Measurements from ENCODE around the gene TMC5. TPM values are rescaled to one million over a fixed set of nuclear protein-coding genes. Genes with fewer than 3 reads are reported as not detected.
"Not testable (repeated sequence)": the region's sequence is repeated elsewhere in the genome, so short reads cannot be mapped to it uniquely, and the experiment has no call there.

TMC5 gene
- total RNA-seq, 6 experiments from 2014 or later: 0.06 TPM; not detected in 5

DNA sequence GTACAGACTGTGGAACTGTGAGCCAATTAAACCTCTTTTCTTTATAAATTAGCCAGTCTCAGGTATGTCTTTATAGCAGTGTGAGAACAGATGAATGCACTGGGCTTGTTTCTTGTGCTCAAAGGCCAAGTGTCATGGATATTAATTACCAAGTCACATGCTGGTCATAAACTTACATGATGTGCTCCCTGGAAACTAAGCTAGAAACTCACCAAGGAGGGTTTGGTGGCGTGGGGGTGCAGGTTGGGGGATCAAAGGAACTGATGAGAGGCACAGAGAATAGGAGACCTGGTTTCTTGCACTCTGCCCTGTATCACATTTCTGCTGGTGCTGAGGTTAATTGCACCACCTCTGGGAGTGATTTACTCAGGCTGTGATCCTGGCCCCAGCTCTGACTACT is 31.2 kb upstream of the TMC5 start:
- no peak overlapping the region for H3K4me3 Mint-ChIP-seq
- no peaks in the 10 kb centered on the region for H3K36me3 Mint-ChIP-seq (ENCODE audit: low read depth)
- no peak for TF ChIP-seq CTCF (IDR thresholded peaks at IDR 0.05)
- H3K27me3 Mint-ChIP-seq (ENCODE audit: insufficient read depth): peaks cover 4% of the 10 kb centered on the region
- 0 out of 2 replicates have a peak, but pooled peaks cover 3% of the 10 kb centered on the region for H3K9me3 Mint-ChIP-seq
- DNase-seq: no peak
- no peaks in the 10 kb centered on the region for H3K4me1 Mint-ChIP-seq (ENCODE audit: low read depth)
- H3K27ac Mint-ChIP-seq: no peak overlapping the region

DNA sequence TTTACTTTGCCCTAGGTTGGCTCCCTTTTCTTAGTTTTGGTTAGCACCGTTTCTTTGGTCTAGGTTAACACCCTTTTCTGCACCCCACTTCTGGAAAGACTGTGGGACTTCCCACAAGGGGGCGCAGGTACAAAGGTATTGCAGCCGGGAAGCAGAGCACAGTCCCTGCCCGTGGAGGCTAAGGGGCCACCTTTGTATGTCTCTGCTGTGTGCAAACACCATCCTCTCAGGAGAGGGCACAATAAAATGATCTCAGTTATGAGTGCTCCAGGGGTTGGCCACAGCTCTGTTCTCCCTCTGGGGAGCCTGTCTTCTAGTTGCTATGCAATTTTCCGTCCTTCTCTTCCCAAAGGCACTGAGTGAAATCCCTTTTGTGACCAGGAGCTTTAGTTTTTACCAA is 28.4 kb upstream of the TMC5 start:
- H3K27me3 Mint-ChIP-seq (ENCODE audit: insufficient read depth): peaks cover 5% of the 10 kb centered on the region
- no peaks in the 10 kb centered on the region for H3K36me3 Mint-ChIP-seq (ENCODE audit: low read depth)
- peak; percentile 80 for TF ChIP-seq CTCF (IDR thresholded peaks at IDR 0.05)
- no peak overlapping the region for H3K4me3 Mint-ChIP-seq
- DNase-seq: peak; percentile 40
- H3K9me3 Mint-ChIP-seq: 0 out of 2 replicates have a peak, but pooled peaks cover 3% of the 10 kb centered on the region
- no peak overlapping the region for H3K27ac Mint-ChIP-seq
- peaks cover 12% of the 10 kb centered on the region for H3K4me1 Mint-ChIP-seq (ENCODE audit: low read depth)

DNA sequence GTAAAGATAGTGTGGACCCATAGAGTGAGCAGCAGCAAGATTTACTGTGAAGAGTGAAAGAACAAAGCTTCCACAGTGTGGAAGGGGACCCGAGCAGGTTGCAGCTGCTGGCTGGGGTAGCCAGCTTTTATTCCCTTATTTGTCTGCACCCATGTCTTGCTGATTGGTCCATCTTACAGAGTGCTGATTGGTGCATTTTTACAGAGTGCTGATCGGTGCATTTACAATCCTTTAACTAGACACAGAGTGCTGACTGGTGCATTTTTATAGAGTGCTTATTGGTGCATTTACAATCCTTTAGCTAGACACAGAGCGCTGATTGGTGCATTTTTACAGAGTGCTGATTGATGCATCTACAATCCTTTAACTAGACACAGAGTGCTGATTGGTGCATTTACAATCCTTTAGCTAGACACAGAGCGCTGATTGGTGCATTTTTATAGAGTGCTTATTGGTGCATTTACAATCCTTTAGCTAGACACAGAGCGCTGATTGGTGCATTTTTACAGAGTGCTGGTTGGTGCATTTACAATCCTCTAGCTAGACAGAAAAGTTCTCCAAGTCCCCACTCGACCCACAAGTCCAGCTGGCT is 26.4 kb upstream of the TMC5 start:
- H3K4me1 Mint-ChIP-seq (ENCODE audit: low read depth): peaks cover 15% of the 10 kb centered on the region
- H3K27me3 Mint-ChIP-seq (ENCODE audit: insufficient read depth); H3K4me3 Mint-ChIP-seq; H3K27ac Mint-ChIP-seq; DNase-seq; H3K36me3 Mint-ChIP-seq (ENCODE audit: low read depth); H3K9me3 Mint-ChIP-seq: not testable (repeated sequence)

DNA sequence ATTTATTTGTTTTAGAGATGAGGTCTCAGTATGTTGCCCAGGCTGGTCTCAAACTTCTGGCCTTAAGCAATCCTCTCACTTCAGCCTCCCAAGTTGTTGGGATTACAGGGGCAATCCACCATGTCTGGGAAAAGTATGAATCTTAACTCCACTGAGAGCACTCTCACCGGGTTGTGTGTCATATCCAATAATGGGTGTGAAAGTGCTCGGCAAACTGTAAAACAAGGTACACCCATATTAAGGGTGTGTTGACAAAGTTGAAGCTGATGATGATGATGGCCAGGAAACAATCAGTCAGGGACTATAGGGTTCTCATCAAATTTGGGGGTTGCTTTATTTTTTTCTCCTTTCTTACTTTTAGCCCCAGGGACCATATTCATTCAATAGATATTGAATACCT is 25.3 kb upstream of the TMC5 start:
- Mint-ChIP-seq H3K27ac (no peak overlapping the region), H3K36me3 (ENCODE audit: low read depth) (no peaks in the 10 kb centered on the region), H3K4me1 (ENCODE audit: low read depth) (peaks cover 15% of the 10 kb centered on the region), H3K4me3 (no peak overlapping the region), H3K27me3 (ENCODE audit: insufficient read depth) (peaks cover 6% of the 10 kb centered on the region), H3K9me3 (0 out of 2 replicates have a peak, but pooled peaks cover 3% of the 10 kb centered on the region)
- DNase-seq: no peak
- TF ChIP-seq CTCF (IDR thresholded peaks at IDR 0.05): no peak

GRCh38 chr16:19393226-19394111 is 24.2 kb upstream of the TMC5 start:
- Mint-ChIP-seq H3K4me1 (ENCODE audit: low read depth) (peaks cover 15% of the 10 kb centered on the region), H3K9me3 (0 out of 2 replicates have a peak, but pooled peaks cover 3% of the 10 kb centered on the region), H3K27me3 (ENCODE audit: insufficient read depth) (peaks cover 6% of the 10 kb centered on the region), H3K4me3 (peak overlapping the region; percentile 22), H3K27ac (no peak overlapping the region), H3K36me3 (ENCODE audit: low read depth) (no peaks in the 10 kb centered on the region)
- DNase-seq: peak; percentile 46
- no peak for TF ChIP-seq CTCF (IDR thresholded peaks at IDR 0.05)

DNA sequence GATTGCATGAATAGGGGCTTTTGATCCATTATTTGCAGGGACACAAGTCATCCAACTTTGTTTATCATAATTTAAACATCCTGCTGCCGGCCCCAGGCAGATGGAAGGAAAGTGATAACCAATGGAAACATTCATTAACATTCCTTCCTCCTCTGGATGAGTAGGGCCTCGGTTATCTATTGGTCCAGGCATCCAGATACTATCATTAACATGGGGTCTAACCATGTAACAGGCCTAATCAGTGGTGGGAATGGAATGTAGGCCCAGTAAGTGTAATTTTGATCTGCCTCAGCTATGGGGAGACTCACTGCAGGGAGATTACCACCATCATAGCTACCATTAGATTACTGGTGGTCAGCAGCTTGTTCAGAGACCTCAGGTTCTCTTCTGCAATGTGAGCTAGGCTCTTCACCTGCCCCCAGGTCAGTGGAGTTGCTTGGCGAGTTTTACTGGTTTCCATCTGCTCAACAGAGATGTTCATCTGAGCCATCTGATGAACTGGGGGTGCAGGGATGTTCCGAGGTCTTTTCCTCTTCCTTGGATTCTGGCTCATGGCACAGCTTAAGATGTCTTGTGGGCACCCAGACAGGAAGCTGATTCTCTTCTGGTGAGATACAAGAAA is 21.9 kb upstream of the TMC5 start:
- H3K4me1 Mint-ChIP-seq (ENCODE audit: low read depth): peaks cover 15% of the 10 kb centered on the region
- DNase-seq; H3K36me3 Mint-ChIP-seq (ENCODE audit: low read depth); H3K27ac Mint-ChIP-seq; H3K27me3 Mint-ChIP-seq (ENCODE audit: insufficient read depth); H3K4me3 Mint-ChIP-seq; H3K9me3 Mint-ChIP-seq: not testable (repeated sequence)
